GM18868 (cell line): Measurements from ENCODE around the gene GCNT2.
"Not testable (repeated sequence)": the region's sequence is repeated elsewhere in the genome, so short reads cannot be mapped to it uniquely, and the experiment has no call there.

ENCODE experiments used
- ATAC-seq: cut with Tn5 transposase; IDR thresholded peaks from one replicate; pipeline ENCODE4 v1.9.1; 2021; ENCODE audit warnings: mild to moderate bottlenecking, moderate library complexity; ENCODE audit not compliant: unreplicated experiment

The GCNT2 gene

GRCh38 chr6:10599046-10599445, 77.9 kb downstream of the GCNT2 start:
- no peak for ATAC-seq

GRCh38 chr6:10600681-10601080, 79.5 kb downstream of the GCNT2 start:
- ATAC-seq: not testable (repeated sequence)

- no peak for ATAC-seq
Measured at GRCh38 chr6:10603219-10603618, 82.1 kb downstream of the GCNT2 start.

- no peak for ATAC-seq
Measured at GRCh38 chr6:10609038-10609437, 87.9 kb downstream of the GCNT2 start.

- ATAC-seq: no peak
Measured at GRCh38 chr6:10610289-10610688, 89.1 kb downstream of the GCNT2 start.

- no peak for ATAC-seq
Measured at GRCh38 chr6:10612161-10612560, 91.0 kb downstream of the GCNT2 start.

- ATAC-seq: no peak
Measured at GRCh38 chr6:10613077-10613476, 91.9 kb downstream of the GCNT2 start.

GRCh38 chr6:10613723-10614122, 92.6 kb downstream of the GCNT2 start:
- no peak for ATAC-seq

- ATAC-seq: no peak
Measured at GRCh38 chr6:10615675-10616074, 94.5 kb downstream of the GCNT2 start.

GRCh38 chr6:10616266-10616665, 95.1 kb downstream of the GCNT2 start:
- ATAC-seq: not testable (repeated sequence)

- ATAC-seq: no peak
Measured at GRCh38 chr6:10617008-10617696, 96.0 kb downstream of the GCNT2 start.

- ATAC-seq: no peak
Measured at GRCh38 chr6:10618409-10618808, 97.3 kb downstream of the GCNT2 start.

- ATAC-seq: no peak
Measured at GRCh38 chr6:10621213-10621612, 100.1 kb downstream of the GCNT2 start.

- no peak for ATAC-seq
Measured at GRCh38 chr6:10621847-10622246, 100.7 kb downstream of the GCNT2 start.

GRCh38 chr6:10624836-10625235, 103.7 kb downstream of the GCNT2 start:
- ATAC-seq: no peak

GRCh38 chr6:10626154-10626741, 105.1 kb downstream of the GCNT2 start:
- no peak for ATAC-seq

GRCh38 chr6:10627800-10628199, 106.6 kb downstream of the GCNT2 start:
- ATAC-seq: no peak

- ATAC-seq: no peak
Measured at GRCh38 chr6:10630178-10630577, 109.0 kb downstream of the GCNT2 start.

- peak; percentile 100 for ATAC-seq
Measured at GRCh38 chr6:10633216-10633615, 112.1 kb downstream of the GCNT2 start.

GRCh38 chr6:10640412-10640811, 119.3 kb downstream of the GCNT2 start:
- no peak for ATAC-seq

GRCh38 chr6:10641528-10641927, 120.4 kb downstream of the GCNT2 start:
- ATAC-seq: no peak

- peak; percentile 95 for ATAC-seq
Measured at GRCh38 chr6:10643201-10643651, 122.1 kb downstream of the GCNT2 start.

GRCh38 chr6:10644225-10644624, 123.1 kb downstream of the GCNT2 start:
- ATAC-seq: no peak
